Central memory CD4-positive, alpha-beta T cell (primary cell): ENCODE results near the gene SPPL2B.

Experiments used
- DNase-seq: peaks from one replicate; pipeline ENCODE4 v3.0.0; 2022

Gene SPPL2B

GRCh38 chr19:2302319-2303210 lies 25.9 kb upstream of the SPPL2B start:
- DNase-seq: no peak

GRCh38 chr19:2303211-2303798 lies 25.2 kb upstream of the SPPL2B start:
- DNase-seq: no peak

DNA sequence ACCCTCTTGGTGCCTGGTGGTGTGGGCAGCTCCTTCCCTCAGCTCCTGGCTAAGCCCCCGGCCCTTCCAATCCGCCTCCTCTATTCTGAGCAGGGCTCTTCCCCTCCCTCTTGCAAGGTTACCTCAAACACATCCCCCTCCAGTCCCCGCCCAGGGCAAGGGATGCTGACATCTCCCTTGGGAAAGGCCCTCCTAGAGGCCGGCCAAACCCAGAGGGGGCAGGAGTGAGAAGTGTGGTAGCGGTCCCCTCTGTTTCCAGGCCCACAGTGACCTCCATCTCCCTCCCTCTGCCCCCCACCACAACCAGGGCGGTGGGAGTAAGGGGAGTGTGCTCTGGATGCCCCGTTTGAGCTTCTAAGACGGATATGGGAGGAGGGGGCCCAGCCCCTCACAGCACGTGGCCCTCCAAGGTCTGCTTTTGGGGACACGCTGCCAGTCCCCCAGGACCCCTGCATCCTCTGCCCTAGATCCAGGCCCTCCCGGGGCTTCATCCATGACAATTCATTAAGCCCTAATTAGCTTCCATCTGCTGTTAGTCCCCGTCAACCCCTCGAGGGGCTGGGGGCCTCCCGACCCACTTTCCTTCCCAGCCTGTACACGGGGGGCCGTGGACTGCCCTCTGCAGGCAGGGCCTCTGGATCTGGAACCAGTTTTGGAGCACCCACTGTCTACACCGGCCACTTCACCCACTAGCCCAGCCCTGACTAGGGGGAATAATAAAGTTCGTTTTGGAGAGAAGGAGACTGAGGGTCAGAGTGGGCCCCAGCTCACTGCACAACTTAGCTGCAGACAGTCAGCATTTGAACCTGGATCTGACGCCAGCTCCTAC lies 22.8 kb upstream of the SPPL2B start:
- DNase-seq: no peak

- no peak for DNase-seq
Observed at GRCh38 chr19:2306281-2306806, 22.1 kb upstream of the SPPL2B start.

DNA sequence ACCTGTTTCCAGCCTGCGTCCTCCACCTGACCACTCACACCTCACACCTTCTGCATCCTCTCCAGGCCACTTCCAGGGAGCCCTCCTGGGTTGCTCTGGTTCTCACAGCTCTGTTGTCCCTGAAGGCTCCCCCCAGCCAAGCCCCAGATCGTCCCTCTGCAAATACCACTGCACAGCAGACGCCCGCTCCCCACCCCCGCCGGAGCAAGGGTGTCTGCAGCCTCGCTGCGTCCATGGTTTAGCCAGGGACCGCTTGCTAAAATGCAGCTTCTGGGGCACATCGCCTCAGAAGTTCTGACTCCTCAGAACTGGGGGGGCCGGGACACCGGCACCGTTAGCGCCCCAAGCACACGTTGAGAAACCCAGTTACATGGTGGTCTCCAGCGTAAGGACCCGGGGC lies 21.5 kb upstream of the SPPL2B start:
- no peak for DNase-seq

DNA sequence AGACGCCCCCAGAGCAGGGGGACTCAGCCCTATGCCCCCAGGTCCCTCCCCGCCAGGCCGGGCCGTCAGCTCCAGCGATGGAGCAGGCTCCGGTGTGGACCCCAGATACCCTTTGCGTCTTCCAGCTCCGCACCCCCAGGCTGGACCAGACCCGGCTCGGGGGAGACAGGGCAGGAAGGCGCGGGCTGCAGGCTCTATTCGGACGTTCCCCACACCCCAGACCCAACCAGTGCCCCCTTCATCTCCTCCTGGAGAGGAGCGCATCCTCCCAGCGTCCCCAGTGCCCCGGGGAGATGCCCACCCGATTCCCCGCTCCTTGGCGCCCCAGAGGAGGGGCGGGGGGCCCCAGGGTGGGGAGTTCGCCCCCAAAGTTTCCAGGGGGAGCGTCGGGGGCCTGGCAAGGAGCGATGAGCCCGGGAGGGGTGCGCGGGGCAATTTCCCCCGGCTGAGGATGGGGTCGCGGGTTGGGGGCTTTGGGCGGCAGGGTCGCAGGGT lies 20.9 kb upstream of the SPPL2B start:
- DNase-seq: no peak

- DNase-seq: no peak
Observed at GRCh38 chr19:2308114-2308556, 20.3 kb upstream of the SPPL2B start, which contains the start of gene LINGO3. Gene LINGO3 (minus strand): TSS chr19:2308154. CDS start chr19:2291776, 16,378 bp downstream.

GRCh38 chr19:2309734-2310362 lies 18.6 kb upstream of the SPPL2B start:
- no peak for DNase-seq

DNA sequence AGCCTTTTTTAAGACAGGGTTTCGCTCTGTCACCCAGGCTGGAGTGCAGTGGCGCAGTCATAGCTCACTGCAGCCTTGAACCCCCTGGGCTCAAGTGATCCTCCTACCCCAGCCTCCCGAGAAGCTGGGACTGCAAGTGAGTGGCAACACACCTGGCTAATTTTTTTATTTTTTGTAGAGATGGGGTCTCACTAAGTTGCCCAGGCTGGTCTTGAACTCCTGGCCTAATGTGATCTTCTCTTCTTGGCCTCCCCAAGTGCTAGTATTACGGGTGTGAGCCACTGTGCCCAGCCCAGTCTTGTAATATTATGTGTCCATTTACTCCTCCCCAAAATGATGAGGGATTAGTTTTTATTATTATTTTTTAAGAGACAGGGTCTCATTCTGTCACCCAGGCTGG lies 17.4 kb upstream of the SPPL2B start:
- no peak for DNase-seq

GRCh38 chr19:2312820-2313501 lies 15.5 kb upstream of the SPPL2B start:
- DNase-seq: no peak

DNA sequence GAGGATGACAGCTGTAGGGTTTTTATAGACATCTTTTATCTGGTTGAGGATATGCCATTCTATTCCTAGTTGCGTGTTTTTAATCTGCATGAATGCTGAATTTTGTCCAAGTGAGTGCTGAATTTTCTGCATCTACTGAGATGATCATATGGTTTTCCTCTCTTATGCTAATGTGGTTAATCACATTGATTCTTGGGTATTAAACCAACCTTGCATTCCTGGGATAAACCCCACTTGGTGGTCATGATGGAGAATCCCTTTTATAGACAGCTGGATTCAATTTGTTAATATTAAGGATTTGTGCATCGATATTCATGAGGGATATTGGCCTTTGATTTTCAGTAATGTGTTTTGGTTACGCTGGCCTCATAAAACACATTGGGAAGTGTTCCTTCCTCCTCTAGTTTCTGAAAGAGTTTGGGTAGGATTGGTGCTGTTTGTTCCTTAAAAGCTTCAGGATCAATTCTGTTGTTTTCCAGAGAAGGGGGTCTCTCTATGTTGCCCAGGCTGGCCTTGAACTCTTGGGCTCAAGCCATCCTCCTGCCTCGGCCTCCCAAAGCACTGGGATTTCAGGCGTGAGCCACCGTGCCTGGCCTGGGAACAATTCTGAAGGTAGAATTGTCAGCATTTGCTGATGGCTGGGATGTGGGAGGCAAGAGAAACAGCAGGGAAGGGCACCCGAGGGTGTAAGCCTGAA lies 13.2 kb upstream of the SPPL2B start:
- DNase-seq: no peak

DNA sequence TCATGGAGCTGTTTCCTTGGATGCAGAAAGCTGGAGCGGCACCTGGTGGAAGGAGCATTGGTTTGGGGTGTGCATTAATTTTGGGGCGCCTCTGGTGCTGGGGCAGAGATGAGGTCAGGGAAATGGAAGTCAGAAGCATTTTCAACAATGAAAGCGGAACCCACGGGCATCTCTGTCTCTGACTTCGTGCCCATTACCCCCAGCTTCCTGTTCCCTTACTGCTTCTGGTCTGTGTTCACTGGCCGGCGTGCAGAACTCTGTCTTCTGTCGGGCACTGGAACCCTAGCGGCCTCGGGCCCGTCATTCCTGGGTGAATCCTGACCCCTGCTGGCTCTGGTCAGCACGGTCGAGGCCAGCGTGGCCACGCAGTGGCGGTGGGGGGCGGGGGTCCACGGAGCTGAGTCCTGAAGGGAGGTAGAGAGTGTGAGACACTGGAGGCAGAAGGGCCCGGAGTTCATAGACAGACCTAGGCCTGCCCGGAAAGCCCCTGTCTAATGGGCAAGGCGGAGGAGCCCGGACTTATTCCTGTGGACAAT lies 12.6 kb upstream of the SPPL2B start:
- DNase-seq: no peak

DNA sequence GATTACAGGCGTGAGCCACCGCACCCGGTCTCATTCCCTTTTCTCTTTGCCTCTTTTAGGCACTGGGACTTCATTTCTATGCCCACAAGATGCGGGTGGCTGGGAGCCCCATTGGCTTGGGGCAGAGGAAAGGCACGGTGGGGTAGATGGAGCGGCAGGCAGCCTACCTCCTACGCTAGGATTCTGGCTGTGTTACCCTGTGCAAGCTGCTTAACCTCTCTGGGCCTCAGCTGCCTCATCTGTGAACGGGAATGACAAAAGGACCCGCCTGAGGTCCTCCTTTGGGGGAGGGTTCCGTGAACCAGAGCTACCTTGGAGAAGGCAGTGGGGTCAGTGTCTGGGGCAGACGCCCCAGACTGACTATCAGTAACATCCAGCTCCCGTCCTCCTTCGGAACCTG lies 11.2 kb upstream of the SPPL2B start:
- DNase-seq: no peak

- DNase-seq: no peak
Observed at GRCh38 chr19:2317756-2318155, 10.7 kb upstream of the SPPL2B start.

DNA sequence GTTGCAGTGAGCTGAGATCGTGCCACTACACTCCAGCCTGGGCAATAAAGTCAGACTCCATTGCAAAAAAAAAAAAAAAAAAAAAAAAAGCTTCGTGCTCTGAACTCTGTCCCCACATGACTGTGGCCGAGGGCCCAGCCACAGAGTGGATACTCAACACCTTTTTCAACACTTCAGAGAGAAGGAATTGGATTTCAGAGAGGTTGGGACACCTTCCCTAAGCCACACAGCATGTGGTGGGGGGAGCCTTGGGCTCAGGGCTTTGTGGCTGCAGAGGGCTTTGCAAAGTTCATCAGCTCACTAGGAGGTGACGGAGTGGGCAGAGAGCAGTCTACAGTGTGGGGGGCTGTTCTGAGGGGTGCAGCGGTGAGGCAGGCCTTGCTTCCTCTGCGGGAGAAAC lies 9.6 kb upstream of the SPPL2B start:
- DNase-seq: no peak

DNA sequence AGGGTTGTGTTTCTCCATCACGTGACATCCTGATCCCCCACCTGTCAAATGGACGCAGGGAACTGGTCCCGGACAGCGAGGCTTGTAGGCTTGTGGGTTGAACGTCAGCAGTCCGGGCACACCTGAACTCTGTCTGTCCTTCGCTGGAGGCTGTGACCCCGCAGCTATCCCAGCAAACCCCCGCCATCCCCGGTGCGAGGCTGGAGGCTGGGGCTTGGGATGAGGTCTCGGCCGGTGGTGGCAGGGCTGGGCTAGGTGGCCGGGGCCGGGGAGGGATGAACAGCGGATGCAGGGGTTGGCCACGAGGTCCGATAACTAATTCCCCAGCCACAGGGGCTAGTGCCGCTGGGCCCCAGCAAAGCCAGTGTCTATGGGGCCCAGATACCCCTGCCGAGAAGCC lies 8.9 kb upstream of the SPPL2B start:
- DNase-seq: no peak

DNA sequence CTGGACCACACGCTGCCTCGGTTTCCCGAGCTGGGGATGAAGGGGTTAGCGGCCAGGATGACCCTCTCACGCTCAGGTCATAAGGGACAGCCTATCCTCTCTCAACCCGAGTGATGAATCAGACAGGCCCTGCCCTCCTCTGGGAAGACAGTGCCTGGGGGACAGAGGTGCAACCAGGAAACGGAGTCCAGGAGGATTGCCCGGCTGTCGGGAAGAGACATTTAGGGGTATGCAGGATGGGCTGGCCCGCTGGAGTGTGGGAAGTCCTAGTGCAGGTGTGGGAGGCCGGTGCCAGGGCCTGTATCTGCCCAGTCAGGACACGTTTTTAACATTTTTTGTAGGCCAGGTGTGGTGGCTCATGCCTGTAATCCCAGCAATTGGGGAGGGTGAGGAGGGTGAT lies 8.4 kb upstream of the SPPL2B start:
- no peak for DNase-seq

- DNase-seq: no peak
Observed at GRCh38 chr19:2320939-2321338, 7.5 kb upstream of the SPPL2B start.

DNA sequence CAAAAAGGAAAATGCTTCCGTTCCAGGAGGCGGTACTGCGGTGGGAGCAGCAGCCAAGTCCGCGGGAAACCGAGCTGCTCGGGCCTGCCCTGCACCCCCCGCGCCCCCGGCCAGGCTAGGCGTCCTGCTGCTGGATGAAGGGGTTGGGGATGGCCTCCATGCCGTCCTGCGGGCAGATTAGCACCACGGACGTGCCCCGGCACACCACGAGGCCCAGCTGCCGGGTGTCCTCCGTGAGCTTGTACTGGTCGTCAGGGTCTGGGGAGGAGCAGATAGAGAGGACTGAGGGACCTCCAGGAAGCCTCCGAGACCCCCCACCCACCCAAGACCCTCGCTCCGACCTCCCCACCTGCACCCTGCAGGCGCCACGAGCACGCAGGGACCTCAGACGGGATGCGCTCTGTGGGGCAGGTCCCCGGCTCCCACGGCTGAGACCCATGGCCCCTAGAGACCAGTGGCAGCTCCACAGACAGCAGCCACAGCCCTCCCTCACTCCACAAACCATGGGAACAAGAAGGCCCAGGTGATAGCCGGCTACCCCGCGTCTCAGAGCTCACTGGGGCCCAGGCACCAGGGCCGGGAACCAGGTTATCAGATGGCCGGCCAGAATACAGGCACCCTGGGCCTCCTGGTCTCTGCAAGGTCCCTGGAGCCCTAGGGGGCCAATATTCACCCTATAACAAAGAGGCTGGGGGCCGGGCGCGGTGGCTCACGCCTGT lies 6.8 kb upstream of the SPPL2B start:
- no peak for DNase-seq

- DNase-seq: no peak
Observed at GRCh38 chr19:2323707-2324106, 4.8 kb upstream of the SPPL2B start.
